NCI-H187 (cell line): Measurements from ENCODE around the gene RBKS.

Source experiments
- DNase-seq, 2 experiments: peaks; one replicate each; lab custom pipeline; 2025; lab: John Stamatoyannopoulos, UW

RBKS gene

DNA sequence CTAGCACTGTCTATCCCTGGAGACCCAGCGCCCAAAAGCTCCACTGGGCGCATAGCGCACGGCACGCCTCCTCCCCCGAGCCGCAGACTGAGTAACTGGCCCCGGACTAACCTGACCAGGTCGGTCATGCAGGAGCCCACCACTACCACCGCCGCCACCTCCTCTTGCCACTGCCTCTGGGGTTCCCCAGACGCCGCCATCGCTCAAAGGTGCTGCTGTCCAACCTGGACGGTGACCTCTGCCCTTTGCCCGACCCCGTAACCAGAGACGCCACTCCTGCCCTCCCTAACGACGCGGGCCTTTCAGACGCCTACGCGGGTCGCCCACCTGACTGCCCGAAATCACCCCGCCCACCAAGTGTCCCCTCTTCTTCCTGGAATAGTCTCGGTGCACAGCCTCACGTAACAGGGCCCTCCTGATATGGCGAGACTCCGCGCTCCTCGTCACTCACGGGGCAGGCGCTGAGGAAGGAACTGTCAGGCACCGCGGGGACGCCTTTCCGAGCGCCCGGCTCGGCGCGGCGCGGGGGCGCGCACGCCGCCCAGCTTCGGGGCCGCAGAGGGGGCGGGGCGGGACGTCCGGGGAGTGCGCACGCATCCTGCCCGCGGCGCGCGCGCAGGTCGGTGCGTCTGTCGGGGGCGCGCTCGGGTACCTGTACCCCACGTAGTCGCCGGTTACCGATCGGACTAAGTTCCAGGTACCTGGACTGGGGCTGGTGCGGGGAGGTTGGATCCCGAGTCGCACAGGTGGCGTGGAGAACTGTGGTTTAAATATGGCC lies at the start of gene RBKS, which contains the start of gene BABAM2:
RBKS (minus strand) TSS at position 242 of the 778 bp plus-strand sequence; CDS start at position 200, 42 bp downstream.
BABAM2 (plus strand) TSS at position 584 of the 778 bp plus-strand sequence. CDS start 3,828 bp downstream, outside the sequence.
- DNase-seq: peak; percentile 89 to 94

GRCh38 chr2:27935026-27935425 lies 44.8 kb upstream of the RBKS start:
- no peak for DNase-seq

DNA sequence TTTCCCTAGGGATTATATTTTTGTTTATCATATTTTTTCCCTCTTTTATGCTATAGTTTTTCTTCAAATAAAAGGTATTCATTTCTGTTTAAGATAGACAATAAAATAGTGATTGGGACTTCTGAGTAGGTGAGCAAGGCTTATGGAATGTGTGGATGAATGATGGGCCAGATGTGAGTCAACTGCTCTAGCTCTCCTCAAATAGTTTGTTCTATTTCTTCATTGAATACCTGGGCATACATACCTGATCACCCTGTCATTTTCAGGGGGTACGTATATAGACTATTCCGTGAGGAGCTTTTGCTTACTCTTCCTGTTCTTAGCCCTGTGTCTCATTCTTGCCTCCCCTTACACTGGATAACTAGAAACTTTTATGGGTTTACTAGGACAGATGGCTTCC lies 42.2 kb upstream of the RBKS start:
- no peak for DNase-seq

DNA sequence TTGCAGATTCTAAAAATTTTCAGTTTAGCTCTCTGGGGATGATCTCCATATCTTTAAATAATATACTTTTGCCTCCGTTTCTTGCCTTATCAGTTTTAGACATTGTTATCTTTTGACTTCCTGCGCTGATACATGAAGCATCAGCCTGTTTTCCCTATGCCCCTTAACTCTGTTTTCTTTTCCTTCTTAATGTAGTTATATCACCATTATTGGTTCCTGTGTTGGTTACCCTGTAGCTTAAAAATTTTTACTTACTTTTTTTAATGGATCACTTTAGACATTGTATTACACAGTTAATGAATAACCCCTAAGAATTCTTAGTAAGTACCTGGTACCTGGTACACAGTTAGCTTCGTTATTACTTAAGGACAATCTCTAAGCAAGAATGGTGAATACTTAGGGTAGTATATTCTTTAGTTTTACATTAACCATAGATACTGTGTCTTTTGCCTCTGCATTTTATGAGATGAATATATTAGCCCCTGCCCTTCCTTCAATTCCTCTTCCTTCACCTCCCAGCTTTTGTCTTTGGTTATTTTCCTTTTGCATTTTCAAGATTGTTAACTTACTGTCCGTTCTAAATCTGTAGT lies 41.3 kb upstream of the RBKS start:
- no peak for DNase-seq

DNA sequence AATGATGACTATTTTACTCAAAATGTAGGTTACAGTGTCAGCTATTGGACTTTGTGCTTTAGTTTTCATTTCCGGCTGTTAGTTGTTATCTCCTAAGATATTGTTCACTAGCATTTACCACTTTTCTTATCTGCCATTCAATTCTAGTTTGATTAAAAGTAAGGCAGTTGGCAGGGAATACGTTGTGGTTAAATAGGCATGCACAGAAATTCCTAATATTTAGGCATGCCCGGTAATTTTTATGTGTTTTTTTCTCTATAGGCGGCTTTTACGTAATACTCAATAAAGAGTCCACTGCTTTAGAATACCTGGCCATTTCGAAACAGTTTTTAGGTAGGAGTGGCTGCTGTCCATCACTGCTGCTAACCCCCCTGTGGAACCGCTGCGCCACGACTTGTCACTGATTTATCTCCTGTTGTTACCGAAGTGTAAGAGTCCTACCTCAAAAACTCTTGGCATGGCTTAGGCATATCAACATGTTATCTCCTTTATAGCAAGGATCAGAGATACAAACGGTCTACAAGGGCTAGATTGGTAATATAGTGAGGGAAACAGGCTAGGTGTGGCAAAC lies 39.8 kb upstream of the RBKS start:
- no peak for DNase-seq

DNA sequence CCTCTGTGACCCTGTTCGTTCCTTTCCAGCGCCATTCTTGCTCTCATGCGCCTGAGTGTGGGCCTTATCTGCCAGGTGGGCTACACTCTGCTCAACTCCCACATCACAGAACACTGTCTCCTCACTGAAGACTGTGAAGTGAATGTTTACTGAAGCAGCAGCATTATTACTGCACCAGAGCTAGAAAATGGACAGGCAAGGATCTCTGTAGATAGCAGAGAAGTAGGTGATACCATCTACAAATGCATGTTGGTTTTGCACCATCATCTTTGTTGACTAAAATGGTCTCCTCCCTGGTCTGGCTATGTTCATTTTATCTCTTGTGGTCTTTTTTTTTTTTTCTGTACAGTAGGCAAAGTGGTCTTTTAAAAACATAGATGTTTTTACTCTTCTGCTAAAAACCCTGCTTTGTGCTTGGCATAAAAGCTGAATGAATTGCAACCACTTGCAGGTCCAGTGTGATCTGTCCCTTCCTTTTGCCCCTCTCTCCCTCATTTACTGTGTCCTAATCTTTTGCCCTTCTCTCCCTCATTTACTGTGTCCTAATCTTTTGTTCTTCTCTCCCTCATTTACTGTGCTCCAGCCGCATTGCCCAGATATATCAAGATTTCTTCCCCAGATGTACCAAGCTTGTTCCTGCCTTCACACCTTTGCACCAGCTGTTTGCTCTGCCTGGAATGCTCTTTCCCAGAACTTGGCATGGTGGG lies 35.7 kb upstream of the RBKS start:
- DNase-seq: no peak

GRCh38 chr2:27922842-27923241 lies 32.7 kb upstream of the RBKS start:
- DNase-seq: no peak

- no peak for DNase-seq
Measured at GRCh38 chr2:27921880-27922547, 31.8 kb upstream of the RBKS start.

- DNase-seq: no peak
Measured at GRCh38 chr2:27921424-27921823, 31.2 kb upstream of the RBKS start.

GRCh38 chr2:27920148-27920885 lies 30.1 kb upstream of the RBKS start:
- DNase-seq: no peak

- DNase-seq: no peak
Measured at GRCh38 chr2:27916293-27916995, 26.3 kb upstream of the RBKS start.

- no peak for DNase-seq
Measured at GRCh38 chr2:27915874-27916273, 25.7 kb upstream of the RBKS start.

DNA sequence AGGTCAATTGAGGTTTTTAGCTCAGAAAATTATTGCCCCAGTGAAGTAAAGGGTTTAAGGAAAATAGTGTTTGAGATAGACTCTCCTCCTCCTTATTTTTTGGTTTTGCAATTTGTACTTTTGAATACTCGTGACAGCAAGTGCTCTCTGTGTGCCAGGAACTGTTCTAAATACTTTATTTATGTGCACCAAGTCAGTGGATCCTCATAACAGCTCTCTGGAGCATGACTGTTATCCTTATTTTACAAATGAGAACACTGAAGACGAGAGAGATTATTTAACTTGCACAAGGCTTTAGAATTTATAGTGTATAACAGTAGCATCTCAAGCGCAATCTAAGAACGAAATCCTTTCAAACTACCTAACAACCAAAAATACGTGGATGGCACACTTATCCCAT lies 25.0 kb upstream of the RBKS start:
- DNase-seq: no peak

DNA sequence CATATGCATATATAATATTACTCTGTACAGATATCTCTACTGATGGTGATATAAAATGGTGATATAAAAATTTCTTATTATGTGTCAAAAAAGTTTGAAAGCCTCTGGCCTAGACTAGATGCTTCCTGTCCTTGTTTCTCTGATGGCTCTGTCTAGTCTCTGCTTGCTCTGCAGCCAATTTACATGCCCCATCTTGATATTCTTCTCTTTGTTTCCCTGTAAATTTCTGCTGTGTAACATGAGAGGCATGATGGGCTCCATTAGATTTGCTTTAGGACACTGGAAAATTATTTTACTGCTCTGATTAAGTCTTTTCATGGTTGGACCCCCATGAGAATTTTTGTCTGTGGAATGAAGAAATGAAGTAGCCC lies 24.6 kb upstream of the RBKS start:
- no peak for DNase-seq

DNA sequence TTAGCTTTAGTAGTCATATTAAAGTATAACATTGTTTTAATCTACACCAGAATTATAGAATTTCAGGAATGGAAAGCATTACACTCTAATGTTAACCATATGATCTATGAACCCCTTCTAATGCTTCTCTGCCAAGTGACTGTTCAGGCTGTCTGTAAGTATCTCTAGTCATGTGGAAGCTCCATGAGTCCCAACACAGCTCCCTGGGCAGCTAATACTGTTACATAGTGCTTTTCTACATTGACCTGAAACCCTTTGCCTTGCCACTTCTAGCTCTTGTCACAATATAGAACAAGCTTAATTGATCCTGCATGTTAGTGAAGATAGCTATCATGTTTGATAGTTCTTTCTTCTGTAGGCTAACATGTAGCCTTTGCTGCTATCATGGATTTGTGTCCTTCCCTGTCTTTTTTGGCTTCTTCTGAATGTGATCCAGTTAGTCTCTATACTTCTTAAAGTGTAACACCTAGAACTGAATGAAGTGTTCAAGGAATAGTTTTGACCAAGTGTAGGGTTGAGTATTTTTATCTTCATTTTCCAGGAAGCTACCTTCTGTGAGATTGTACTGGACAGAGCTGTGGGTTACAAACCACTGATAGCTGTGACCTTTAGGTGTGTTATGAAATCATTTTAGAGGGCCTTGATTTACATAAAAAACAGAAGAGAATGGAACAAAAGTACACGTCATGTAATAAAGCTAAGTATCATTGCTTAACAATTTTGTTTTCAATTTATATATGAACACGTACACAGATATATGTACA lies 24.0 kb upstream of the RBKS start:
- no peak for DNase-seq

GRCh38 chr2:27912512-27912911 lies 22.3 kb upstream of the RBKS start:
- DNase-seq: no peak

- no peak for DNase-seq
Measured at GRCh38 chr2:27911458-27912210, 21.4 kb upstream of the RBKS start.

DNA sequence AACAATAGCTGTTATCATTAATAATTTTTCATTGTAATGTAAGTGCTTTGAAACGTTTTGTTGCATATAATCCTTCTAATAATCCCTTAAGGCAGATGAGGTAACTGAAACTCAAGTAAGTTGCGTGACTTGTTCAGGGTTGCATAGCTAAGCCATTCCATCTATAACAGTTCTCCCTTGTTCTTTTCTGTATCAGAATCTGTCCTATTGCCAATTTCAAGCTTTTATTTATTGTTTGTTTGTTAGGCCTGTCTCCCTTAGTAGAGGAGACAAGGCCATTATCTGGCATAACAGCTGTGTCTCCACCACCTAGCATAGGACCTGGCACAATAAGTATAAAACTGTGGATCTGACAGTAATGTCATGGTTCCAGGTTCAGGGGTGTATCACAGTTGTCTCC lies 19.7 kb upstream of the RBKS start:
- no peak for DNase-seq

GRCh38 chr2:27907547-27907946 lies 17.4 kb upstream of the RBKS start:
- no peak for DNase-seq
